Renal cortical epithelial cell (primary cell): Measurements from ENCODE around the gene RBM28. TPM values are rescaled to one million over a fixed set of nuclear protein-coding genes. Genes with fewer than 3 reads are reported as not detected.
"Not testable (repeated sequence)": the region's sequence is repeated elsewhere in the genome, so short reads cannot be mapped to it uniquely, and the experiment has no call there.

Experiments
- DNase-seq: peaks from one replicate; pipeline ENCODE4 v3.0.0-alpha.2; 2011; ENCODE audit warnings: low read depth
- total RNA-seq: library from RNA; depleted of rRNA; stranded (reverse); fragments of >200 nt; gene quantifications from 2 replicates; pipeline ENCODE4 v1.2.3, GENCODE V29; 2014

The RBM28 gene
- total RNA-seq, 1 donor from 2014 or later, result 22.0 TPM

GRCh38 chr7:128347647-128348097 lies 4.0 kb upstream of the RBM28 start:
- DNase-seq, result peak; percentile 37

- no peak for DNase-seq
These were observed 695 bp upstream of the RBM28 start for GRCh38 chr7:128344431-128344774.

GRCh38 chr7:128341733-128342132 lies 2.0 kb downstream of the RBM28 start:
- DNase-seq, result no peak

DNA sequence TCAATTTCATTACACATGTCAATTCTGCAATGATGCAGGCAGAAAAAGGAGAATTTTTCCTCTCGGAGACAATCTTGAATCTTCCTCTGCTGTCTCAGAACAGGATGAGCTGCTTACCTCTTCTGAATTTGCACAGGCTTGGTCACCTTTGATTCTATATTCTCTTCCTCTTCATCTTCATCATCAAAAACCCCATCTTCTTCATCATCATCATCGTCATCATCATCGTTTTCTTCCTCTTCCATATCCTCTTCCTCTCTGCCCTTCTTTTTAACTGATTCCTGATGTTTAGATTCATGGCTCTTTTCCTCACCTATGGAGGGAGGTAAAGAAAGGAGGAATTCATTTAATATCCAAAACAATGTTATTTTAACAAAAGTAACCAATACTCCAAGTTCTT lies 8.0 kb downstream of the RBM28 start:
- no peak for DNase-seq

DNA sequence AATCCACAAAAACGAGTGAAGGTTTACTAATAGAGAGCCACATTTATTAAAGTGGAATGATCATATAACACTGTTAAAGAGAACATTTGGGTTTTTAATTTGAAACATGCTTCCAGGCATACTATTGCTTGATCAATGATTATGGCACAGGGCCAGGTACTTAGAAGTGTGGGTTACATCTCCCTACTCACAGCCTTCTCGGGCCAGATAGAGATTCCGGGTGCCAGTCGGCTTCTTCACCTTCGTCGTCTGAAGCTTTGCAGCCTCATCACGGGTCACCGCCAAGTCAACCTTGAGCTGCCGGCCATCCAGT lies 19.4 kb downstream of the RBM28 start:
- no peak for DNase-seq

DNA sequence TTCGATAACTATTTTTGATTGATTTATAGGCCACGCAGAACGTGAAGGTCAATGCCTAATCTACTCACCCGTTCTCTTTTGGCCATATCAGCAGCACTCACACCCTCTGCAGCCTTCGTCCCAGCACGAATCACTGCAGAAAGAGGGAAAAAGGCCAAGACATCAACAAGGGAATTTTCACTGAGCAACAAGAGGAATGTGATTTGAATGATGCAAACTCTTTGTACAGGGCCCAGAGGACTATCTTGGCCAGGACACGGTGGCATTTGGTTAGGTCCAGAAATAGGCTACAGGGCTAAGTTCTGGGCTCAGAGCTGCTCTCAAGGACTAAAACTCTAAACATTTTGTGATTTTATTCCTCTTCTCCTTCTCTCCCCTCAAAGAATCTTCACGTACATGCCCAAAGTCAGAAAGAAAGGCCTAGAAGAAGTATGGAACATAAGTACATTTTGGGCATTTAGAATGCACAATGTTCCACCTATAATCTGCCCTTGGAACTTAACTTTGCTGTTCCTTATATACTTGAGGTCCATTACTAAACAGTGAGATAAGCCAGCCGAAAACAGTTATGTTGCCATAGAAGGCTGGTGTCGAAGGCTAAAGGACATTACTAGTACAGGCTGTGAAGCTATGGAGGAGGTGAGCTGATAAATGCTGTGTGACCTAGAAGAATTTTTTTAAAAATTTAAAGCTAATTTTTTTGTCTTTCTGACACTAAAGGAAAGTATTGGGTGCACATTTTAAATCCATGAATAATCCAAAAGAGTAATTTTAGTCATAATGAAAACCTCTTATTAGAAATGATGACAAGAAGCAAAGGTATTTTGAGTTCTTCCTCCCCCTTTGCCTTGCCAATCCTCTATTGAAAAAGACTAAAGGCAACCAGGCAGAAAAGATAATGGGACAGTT lies 20.0 kb downstream of the RBM28 start:
- no peak for DNase-seq

- no peak for DNase-seq
These were observed 20.7 kb downstream of the RBM28 start for GRCh38 chr7:128323040-128323439.

- DNase-seq, result peak; percentile 53
These were observed 21.6 kb downstream of the RBM28 start for GRCh38 chr7:128322040-128322643.

- no peak for DNase-seq
These were observed 22.7 kb downstream of the RBM28 start for GRCh38 chr7:128321044-128321422.

GRCh38 chr7:128318691-128319090 lies 25.0 kb downstream of the RBM28 start:
- no peak for DNase-seq

- no peak for DNase-seq
These were observed 32.7 kb downstream of the RBM28 start for GRCh38 chr7:128311013-128311412.

DNA sequence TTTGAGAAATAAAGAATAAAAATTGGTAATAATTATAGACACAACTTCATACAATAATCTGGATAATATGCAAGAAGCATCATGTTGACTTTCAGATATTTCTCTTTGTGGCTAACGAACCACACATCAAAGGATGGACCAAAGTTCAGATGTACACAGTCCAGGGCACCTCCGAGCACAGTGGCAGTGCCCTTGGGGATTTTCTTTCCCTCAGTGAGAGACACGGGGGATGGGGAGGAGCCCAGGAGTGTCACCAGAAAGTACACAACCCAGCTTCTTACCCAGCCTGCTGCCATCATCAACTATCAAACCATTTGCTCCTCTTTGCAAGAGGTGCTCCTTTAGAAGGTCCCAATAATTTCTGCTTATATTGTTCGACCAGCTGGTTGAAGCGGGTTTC lies 33.2 kb downstream of the RBM28 start:
- DNase-seq, result no peak

- DNase-seq, result no peak
These were observed 33.7 kb downstream of the RBM28 start for GRCh38 chr7:128309976-128310375.

GRCh38 chr7:128309124-128309523 lies 34.6 kb downstream of the RBM28 start:
- no peak for DNase-seq

DNA sequence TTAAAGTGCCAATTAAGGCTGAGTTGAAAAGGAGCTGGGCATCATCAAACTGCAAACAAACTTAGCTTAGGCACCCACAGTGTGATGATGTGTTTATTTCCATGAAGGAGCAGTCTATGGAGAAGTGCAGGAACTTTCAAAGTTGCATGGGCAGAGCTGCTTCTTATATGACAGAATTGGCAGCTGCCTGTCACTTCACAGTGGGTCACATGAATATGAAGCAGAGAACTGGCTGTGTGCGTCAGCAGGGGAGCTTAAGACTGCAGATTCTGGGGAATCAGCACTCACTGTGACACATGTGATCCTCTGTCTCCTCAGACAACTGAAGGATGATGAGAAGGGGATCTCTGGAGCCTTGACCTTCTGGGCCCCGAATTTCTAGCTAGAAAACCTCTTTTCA lies 36.6 kb downstream of the RBM28 start:
- DNase-seq, result no peak

GRCh38 chr7:128304212-128304611 lies 39.5 kb downstream of the RBM28 start:
- no peak for DNase-seq

GRCh38 chr7:128303643-128304042 lies 40.1 kb downstream of the RBM28 start:
- no peak for DNase-seq

- no peak for DNase-seq
These were observed 40.6 kb downstream of the RBM28 start for GRCh38 chr7:128303133-128303532.

DNA sequence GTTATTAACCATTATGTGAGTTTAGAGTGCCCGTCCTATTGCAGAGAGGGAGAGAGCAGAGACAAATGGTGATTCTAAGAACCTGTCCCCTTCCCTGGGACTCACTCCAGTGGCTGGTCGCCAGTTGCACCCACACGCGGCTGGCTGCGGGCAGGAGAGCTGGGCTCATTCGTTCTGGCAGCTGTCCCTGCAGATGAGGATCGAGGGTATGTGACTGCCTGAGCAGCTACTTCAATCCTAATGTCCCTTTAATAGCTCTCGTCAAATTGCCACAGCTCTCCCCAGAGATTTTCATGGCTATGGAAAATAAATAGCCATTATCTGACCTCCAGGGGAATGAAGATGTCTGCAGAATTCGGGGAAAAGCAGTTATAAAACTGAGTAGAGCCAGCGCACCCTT lies 41.6 kb downstream of the RBM28 start:
- DNase-seq, result no peak

GRCh38 chr7:128299109-128299607 lies 44.5 kb downstream of the RBM28 start:
- no peak for DNase-seq

DNA sequence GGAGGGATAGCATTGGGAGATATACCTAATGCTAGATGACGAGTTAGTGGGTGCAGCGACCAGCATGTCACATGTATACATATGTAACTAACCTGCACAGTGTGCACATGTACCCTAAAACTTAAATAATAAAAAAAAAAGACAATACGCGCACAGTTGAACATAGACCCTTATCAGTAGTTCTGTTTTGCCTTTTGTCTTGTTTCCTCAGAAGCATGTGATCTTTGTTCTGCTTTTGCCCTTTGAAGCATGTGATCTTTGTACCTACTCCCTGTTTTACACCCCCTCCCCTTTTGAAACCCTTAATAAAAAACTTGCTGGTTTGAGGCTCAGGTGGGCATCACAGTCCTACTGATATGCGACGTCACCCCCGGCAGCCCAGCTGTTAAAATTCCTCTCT lies 45.7 kb downstream of the RBM28 start:
- DNase-seq, result not testable (repeated sequence)

- DNase-seq, result peak; percentile 25
These were observed 56.2 kb downstream of the RBM28 start for GRCh38 chr7:128287556-128287955.

DNA sequence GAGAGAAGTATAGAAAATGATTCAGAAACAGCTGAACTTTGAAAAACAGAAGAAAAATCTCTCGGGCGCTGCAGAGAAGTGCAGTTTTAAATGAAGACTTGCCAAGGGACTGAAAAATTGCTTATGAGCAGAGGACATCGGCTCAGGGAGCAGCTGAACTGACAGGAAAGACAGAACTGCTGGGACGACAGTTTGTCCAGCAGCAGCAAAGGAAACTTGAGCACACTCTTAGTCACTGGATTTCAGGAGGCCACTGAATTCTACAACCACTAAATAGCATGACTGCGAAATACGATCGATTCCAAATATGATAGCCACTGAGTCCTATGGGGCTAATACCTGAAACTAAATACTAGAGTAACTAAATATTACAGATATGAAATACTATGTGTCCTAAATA lies 59.6 kb downstream of the RBM28 start:
- DNase-seq, result no peak
